SK-N-SH treated with all-trans-retinoic acid at 6 μM for 48 hours (cell line): ENCODE results near the gene TTC21B.

Source experiments
- ATAC-seq: fragments of 200-7000 bp; cut with Tn5 transposase; 3 replicates; pipeline ENCODE4 v1.9.1; 2020; ENCODE audit warnings: mild to moderate bottlenecking, moderate library complexity
- ARNTL ChIP-seq: fragments of 450-650 bp; formaldehyde crosslinking; IDR thresholded peaks from 2 replicates; pipeline ENCODE4 v1.5.0; 2020; ENCODE audit warnings: low read depth, mild to moderate bottlenecking, moderate library complexity, borderline replicate concordance
- BACH2 ChIP-seq: fragments of 250-450 bp; sonication (Bioruptor Pico); IDR thresholded peaks from 2 replicates; pipeline ENCODE4 v1.9.0; 2021; ENCODE audit warnings: mild to moderate bottlenecking, borderline replicate concordance
- CREB5 ChIP-seq: fragments of 250-450 bp; sonication (Bioruptor Pico); IDR thresholded peaks from 2 replicates; pipeline ENCODE4 v1.5.1; 2020; ENCODE audit warnings: low read depth, mild to moderate bottlenecking, moderate library complexity
- CSDC2 ChIP-seq: fragments of 250-450 bp; sonication (Bioruptor Pico); IDR thresholded peaks from 2 replicates; pipeline ENCODE4 v1.5.0; 2020; ENCODE audit warnings: mild to moderate bottlenecking, moderate library complexity
- CSRNP3 ChIP-seq: fragments of 250-450 bp; sonication (Bioruptor Pico); IDR thresholded peaks from 2 replicates; pipeline ENCODE4 v1.5.1; 2021; ENCODE audit warnings: mild to moderate bottlenecking, moderate library complexity
- ESRRG ChIP-seq: fragments of 250-450 bp; sonication (Bioruptor Pico); IDR thresholded peaks from 2 replicates; pipeline ENCODE4 v1.6.1; 2021; ENCODE audit warnings: mild to moderate bottlenecking
- ISL1 ChIP-seq: fragments of 250-450 bp; sonication (Bioruptor Pico); IDR thresholded peaks from 2 replicates; pipeline ENCODE4 v2.1.2; 2022; ENCODE audit warnings: mild to moderate bottlenecking, moderate library complexity
- OSR1 ChIP-seq: fragments of 250-450 bp; sonication (Bioruptor Pico); IDR thresholded peaks from 2 replicates; pipeline ENCODE4 v1.8.0; 2022; ENCODE audit warnings: moderate library complexity, mild to moderate bottlenecking, inconsistent platforms
- PATZ1 ChIP-seq: fragments of 250-450 bp; sonication (Bioruptor Pico); IDR thresholded peaks from 2 replicates; pipeline ENCODE4 v1.8.0; 2020; ENCODE audit warnings: mild to moderate bottlenecking, moderate library complexity, borderline replicate concordance
- POU6F1 ChIP-seq: fragments of 250-450 bp; sonication (Bioruptor Pico); IDR thresholded peaks from 2 replicates; pipeline ENCODE4 v1.8.0; 2021; ENCODE audit warnings: low read depth, mild to moderate bottlenecking, moderate library complexity, borderline replicate concordance
- PPARA ChIP-seq: fragments of 250-450 bp; sonication (Bioruptor Pico); IDR thresholded peaks from 2 replicates; pipeline ENCODE4 v1.5.0; 2020; ENCODE audit warnings: mild to moderate bottlenecking, borderline replicate concordance
- RARB ChIP-seq: fragments of 250-450 bp; sonication (Bioruptor Pico); IDR thresholded peaks from 2 replicates; pipeline ENCODE4 v1.8.0; 2021; ENCODE audit warnings: mild to moderate bottlenecking, moderate library complexity
- SNAI2 ChIP-seq: fragments of 250-450 bp; sonication (Bioruptor Pico); IDR thresholded peaks from 2 replicates; pipeline ENCODE4 v1.5.0; 2020; ENCODE audit warnings: mild to moderate bottlenecking, moderate library complexity
- TCF4 ChIP-seq: fragments of 250-450 bp; sonication (Bioruptor Pico); IDR thresholded peaks from 2 replicates; pipeline ENCODE4 v1.8.0; 2021; ENCODE audit warnings: mild to moderate bottlenecking, moderate library complexity, borderline replicate concordance
- TOX ChIP-seq: fragments of 250-450 bp; sonication (Bioruptor Pico); IDR thresholded peaks from 2 replicates; pipeline ENCODE4 v1.8.0; 2021; ENCODE audit warnings: mild to moderate bottlenecking, moderate library complexity, borderline replicate concordance
- TSHZ2 ChIP-seq: fragments of 250-450 bp; sonication (Bioruptor Pico); IDR thresholded peaks from 2 replicates; pipeline ENCODE4 v1.5.0; 2020; ENCODE audit warnings: mild to moderate bottlenecking, moderate library complexity
- ZC3H10 ChIP-seq: fragments of 250-450 bp; sonication (Bioruptor Pico); IDR thresholded peaks from 2 replicates; pipeline ENCODE4 v1.5.1; 2021; ENCODE audit warnings: mild to moderate bottlenecking, moderate library complexity
- ZFP3 ChIP-seq: fragments of 250-450 bp; sonication (Bioruptor Pico); IDR thresholded peaks from 2 replicates; pipeline ENCODE4 v1.5.0; 2020; ENCODE audit warnings: mild to moderate bottlenecking, moderate library complexity
- ZNF565 ChIP-seq: fragments of 450-650 bp; formaldehyde crosslinking; conservative IDR thresholded peaks from 2 replicates; pipeline ENCODE4 v1.5.0; 2020; ENCODE audit warnings: low read depth, mild to moderate bottlenecking, moderate library complexity
- ZNF70 ChIP-seq: fragments of 450-650 bp; formaldehyde crosslinking; IDR thresholded peaks from 2 replicates; pipeline ENCODE4 v1.5.0; 2020; ENCODE audit warnings: mild to moderate bottlenecking, moderate library complexity
- ZNF8 ChIP-seq: fragments of 450-650 bp; formaldehyde crosslinking; IDR thresholded peaks from 2 replicates; pipeline ENCODE4 v1.5.0; 2020; ENCODE audit warnings: mild to moderate bottlenecking, moderate library complexity

Gene TTC21B

GRCh38 chr2:165852394-165852793 is 101.2 kb downstream of the TTC21B start (continued):
- TF ChIP-seq PATZ1 (CRISPR knock-in tag) (no peak), CSRNP3 (CRISPR knock-in tag) (no peak), CSDC2 (CRISPR knock-in tag) (no peak), RARB (CRISPR knock-in tag) (no peak), ZNF8 (CRISPR knock-in tag) (no peak), CREB5 (CRISPR knock-in tag) (no peak), POU6F1 (CRISPR knock-in tag) (no peak)

- TF ChIP-seq ZNF8 (CRISPR knock-in tag) (no peak), TCF4 (CRISPR knock-in tag) (no peak), OSR1 (CRISPR knock-in tag) (no peak), TSHZ2 (CRISPR knock-in tag) (no peak), PPARA (no peak), ZC3H10 (CRISPR knock-in tag) (no peak), TOX (CRISPR knock-in tag) (no peak), CSRNP3 (CRISPR knock-in tag) (no peak), CSDC2 (CRISPR knock-in tag) (no peak), RARB (CRISPR knock-in tag) (no peak), PATZ1 (CRISPR knock-in tag) (no peak), SNAI2 (CRISPR knock-in tag) (no peak), ARNTL (no peak), BACH2 (CRISPR knock-in tag) (no peak), ESRRG (no peak), ISL1 (CRISPR knock-in tag) (no peak), ZNF565 (CRISPR knock-in tag) (no peak), ZFP3 (CRISPR knock-in tag) (no peak), ZNF70 (CRISPR knock-in tag) (no peak)
- ATAC-seq, result no peak
These were observed 106.6 kb downstream of the TTC21B start for GRCh38 chr2:165847001-165847400.
